Measurements from ENCODE around the gene CLIP3. TPM values are rescaled to one million over a fixed set of nuclear protein-coding genes. Genes with fewer than 3 reads are reported as not detected.
"Not testable (repeated sequence)": the region's sequence is repeated elsewhere in the genome, so short reads cannot be mapped to it uniquely, and the experiment has no call there.

CLIP3 gene
- 1.1 and 2.3 TPM in 2 replicates for total RNA-seq (2014; rRNA removed; shearing (Covaris generic); ENCODE audit: low replicate concordance)

- in situ Hi-C loops (cut with HindIII; ENCODE audit: low pct_unique_long_range_greater_than_20kb, low sequenced_read_pairs): no loop called here
- peak; percentile 54 for DNase-seq (ENCODE audit: low read depth)
Measured at GRCh38 chr19:36032251-36033104, at the start of gene CLIP3. Gene CLIP3 (minus strand): TSS chr19:36032873. CDS start chr19:36032357, 516 bp downstream.

DNA sequence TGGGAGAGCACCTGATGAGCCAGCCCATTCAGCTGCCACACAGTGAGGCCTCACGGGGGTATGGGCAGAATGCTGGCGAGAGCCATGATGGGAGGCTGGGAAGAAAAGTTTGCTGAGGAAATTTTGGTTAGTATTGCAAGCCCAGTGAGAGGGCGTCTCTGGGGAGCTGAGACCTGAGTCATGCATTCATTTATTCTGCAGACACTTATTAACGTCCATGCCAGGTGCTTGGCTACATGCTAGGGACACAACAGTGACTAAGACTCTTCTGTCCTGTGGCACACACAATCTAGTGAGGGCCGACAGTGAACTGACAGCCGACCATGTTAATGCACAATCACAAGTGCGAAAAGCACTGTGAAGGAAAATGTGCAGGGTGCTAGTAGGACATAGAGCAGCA is 49.2 kb upstream of the CLIP3 start:
- in situ Hi-C loops (cut with HindIII; ENCODE audit: low pct_unique_long_range_greater_than_20kb, low sequenced_read_pairs): no loop called here
- no peak for DNase-seq (ENCODE audit: low read depth)

DNA sequence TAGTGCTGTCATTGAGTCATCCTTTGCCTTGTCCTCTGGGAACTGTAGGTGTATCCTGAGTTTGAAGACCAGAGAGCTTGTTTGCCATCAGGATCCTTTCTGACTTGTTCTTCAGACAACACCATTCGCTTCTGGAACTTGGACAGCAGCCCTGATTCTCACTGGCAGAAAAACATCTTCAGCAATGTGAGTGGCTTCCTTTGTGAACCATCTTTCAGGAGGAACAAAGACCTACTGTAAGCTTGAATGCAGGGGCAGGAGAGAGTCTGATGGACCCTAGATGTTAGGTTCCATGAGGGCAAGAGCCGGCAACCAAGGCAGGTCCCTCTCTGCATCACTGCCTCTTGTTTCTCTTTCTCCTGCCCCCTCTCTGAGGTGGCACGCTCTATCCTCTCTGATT is 48.7 kb upstream of the CLIP3 start:
- in situ Hi-C loops (cut with HindIII; ENCODE audit: low pct_unique_long_range_greater_than_20kb, low sequenced_read_pairs): no loop called here
- DNase-seq (ENCODE audit: low read depth): no peak

GRCh38 chr19:36079389-36079945 is 46.8 kb upstream of the CLIP3 start:
- in situ Hi-C loops (cut with HindIII; ENCODE audit: low pct_unique_long_range_greater_than_20kb, low sequenced_read_pairs): no loop called here
- no peak for DNase-seq (ENCODE audit: low read depth)

GRCh38 chr19:36073121-36073876 is 40.6 kb upstream of the CLIP3 start:
- in situ Hi-C loops (cut with HindIII; ENCODE audit: low pct_unique_long_range_greater_than_20kb, low sequenced_read_pairs): no loop called here
- DNase-seq (ENCODE audit: low read depth): no peak

GRCh38 chr19:36072081-36072480 is 39.4 kb upstream of the CLIP3 start:
- DNase-seq (ENCODE audit: low read depth): no peak
- in situ Hi-C loops (cut with HindIII; ENCODE audit: low pct_unique_long_range_greater_than_20kb, low sequenced_read_pairs): no loop called here

GRCh38 chr19:36068810-36069499 is 36.3 kb upstream of the CLIP3 start:
- DNase-seq (ENCODE audit: low read depth); in situ Hi-C loops (cut with HindIII; ENCODE audit: low pct_unique_long_range_greater_than_20kb, low sequenced_read_pairs): not testable (repeated sequence)

GRCh38 chr19:36067681-36068080 is 35.0 kb upstream of the CLIP3 start:
- DNase-seq (ENCODE audit: low read depth): no peak
- in situ Hi-C loops (cut with HindIII; ENCODE audit: low pct_unique_long_range_greater_than_20kb, low sequenced_read_pairs): no loop called here

- in situ Hi-C loops (cut with HindIII; ENCODE audit: low pct_unique_long_range_greater_than_20kb, low sequenced_read_pairs): no loop called here
- no peak for DNase-seq (ENCODE audit: low read depth)
Measured at GRCh38 chr19:36064826-36065225, 32.2 kb upstream of the CLIP3 start.

GRCh38 chr19:36061367-36061766 is 28.7 kb upstream of the CLIP3 start:
- no peak for DNase-seq (ENCODE audit: low read depth)
- in situ Hi-C loops (cut with HindIII; ENCODE audit: low pct_unique_long_range_greater_than_20kb, low sequenced_read_pairs): no loop called here

DNA sequence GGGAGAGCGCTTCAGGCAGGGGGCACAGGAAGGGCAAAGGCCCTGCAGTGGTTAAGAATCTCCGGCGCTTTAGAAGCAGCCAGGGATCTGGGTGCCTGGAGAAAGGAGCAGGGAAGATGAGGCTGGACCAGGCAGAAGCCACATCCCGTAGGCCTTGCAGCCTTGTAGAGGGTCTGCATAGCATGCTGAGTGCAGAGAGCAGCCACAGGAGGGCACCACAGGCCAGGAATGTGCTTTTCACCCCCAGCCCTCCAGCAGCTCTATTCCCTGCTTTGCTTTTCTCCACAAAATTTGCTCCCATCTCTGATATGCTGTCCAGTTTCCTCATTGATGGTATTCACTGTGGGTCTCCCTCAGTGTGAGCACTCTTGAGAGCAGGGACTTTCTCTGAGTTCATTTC is 27.8 kb upstream of the CLIP3 start:
- in situ Hi-C loops (cut with HindIII; ENCODE audit: low pct_unique_long_range_greater_than_20kb, low sequenced_read_pairs): no loop called here
- no peak for DNase-seq (ENCODE audit: low read depth)

GRCh38 chr19:36059180-36059910 is 26.7 kb upstream of the CLIP3 start:
- no peak for DNase-seq (ENCODE audit: low read depth)
- in situ Hi-C loops (cut with HindIII; ENCODE audit: low pct_unique_long_range_greater_than_20kb, low sequenced_read_pairs): no loop called here

- in situ Hi-C loops (cut with HindIII; ENCODE audit: low pct_unique_long_range_greater_than_20kb, low sequenced_read_pairs): no loop called here
- no peak for DNase-seq (ENCODE audit: low read depth)
Measured at GRCh38 chr19:36058481-36059179, 26.0 kb upstream of the CLIP3 start.

- in situ Hi-C loops (cut with HindIII; ENCODE audit: low pct_unique_long_range_greater_than_20kb, low sequenced_read_pairs): no loop called here
Measured at GRCh38 chr19:36054733-36055686, 22.3 kb upstream of the CLIP3 start, which contains the start of gene WDR62. Gene WDR62 (plus strand): TSS chr19:36054897. CDS start chr19:36054972, 75 bp downstream.

DNA sequence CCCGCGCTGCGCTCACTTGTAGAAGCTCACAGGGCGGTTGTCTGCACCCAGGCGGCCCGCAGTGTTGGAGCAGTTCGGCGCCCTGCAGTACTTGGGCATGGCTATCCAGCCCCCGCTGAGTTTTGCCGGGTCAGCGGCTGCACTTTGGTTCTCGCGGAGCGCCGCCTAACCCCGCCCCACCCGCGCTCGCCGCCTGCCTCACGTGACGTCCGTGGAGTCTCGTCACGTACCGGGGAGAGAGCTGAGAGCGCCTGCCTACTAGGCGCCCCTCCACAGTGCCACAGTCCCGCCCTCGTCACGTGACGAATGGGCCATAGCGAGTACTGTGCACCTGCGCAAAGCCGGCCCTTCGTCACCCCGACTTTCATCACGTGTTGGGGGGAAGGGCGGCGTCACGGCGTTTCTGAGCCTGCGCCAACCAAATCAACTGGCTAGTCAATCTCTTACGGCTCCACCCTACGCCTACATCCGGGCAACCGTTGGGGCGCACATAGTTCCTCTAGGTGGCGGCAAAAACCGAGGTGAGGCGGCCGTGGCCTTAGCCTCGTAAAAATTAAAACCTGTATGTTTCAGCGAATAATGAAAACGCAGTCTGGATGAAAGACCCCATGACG is 21.6 kb upstream of the CLIP3 start, which contains the start of gene THAP8:
Gene THAP8 (minus strand): TSS at position 167 of the 614 bp plus-strand sequence. CDS start 68 bp downstream, at position 99.
- in situ Hi-C loops (cut with HindIII; ENCODE audit: low pct_unique_long_range_greater_than_20kb, low sequenced_read_pairs): no loop called here

More at GRCh38 chr19:36054733-36055686, 22.3 kb upstream of the CLIP3 start, which contains the start of gene WDR62:
- no peak for DNase-seq (ENCODE audit: low read depth)

DNA sequence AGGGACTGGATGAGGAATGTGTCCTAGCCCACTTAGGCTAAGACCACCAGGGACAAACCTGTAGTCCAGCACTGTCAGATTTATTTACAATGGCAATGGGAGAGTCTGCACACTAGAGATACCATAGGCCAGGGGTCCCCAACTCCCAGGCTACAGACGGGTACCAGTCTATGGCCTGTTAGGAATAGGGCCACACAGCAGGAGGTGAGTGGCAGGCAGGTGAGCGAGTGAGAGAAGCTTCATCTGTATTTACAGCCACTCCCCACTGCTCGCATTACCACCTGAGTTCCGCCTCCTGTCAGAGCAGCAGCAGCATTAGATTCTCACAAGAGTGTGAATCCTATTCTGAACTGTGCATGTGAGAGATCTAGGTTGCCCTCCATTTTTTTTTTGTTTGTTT is 19.0 kb upstream of the CLIP3 start:
- in situ Hi-C loops (cut with HindIII; ENCODE audit: low pct_unique_long_range_greater_than_20kb, low sequenced_read_pairs): no loop called here

More for the DNA sequence above, 21.6 kb upstream of the CLIP3 start, which contains the start of gene THAP8:
- peak; percentile 100 for DNase-seq (ENCODE audit: low read depth)

More for the DNA sequence above, 19.0 kb upstream of the CLIP3 start:
- DNase-seq (ENCODE audit: low read depth): peak; percentile 51

All from Caki2 (cell line).